ENCODE results near the gene TRPV3.
A peak's percentile ranks its signal among the peaks of the same experiment; 100 is the strongest.

Gene TRPV3

DNA sequence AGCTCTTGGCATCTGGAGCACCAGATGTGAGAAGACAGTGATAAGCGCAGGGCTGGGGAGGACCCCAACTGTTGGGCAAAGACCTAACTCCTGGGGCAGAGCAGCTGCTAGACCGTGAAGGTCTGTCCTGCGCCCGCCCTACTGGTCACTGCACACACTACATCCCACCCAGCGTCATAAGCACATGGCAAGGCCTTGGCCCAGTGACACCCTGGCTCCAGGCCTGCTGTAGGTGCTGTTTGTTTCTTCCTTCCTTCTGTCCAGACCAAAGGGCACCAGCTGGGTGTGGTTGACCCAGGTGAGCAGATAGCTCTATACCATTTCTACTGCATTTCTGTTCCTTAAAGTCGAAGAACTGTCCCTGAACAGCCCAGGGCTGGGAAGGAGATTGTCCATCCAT is 6.4 kb downstream of the TRPV3 start (continued):
- TF ChIP-seq ZNF2 (tag by site-specific recombination; IDR thresholded peaks at IDR 0.05) (no peak), ZNF423 (tag by site-specific recombination; IDR thresholded peaks at IDR 0.05) (no peak)
- TF ChIP-seq, protein P1, sequence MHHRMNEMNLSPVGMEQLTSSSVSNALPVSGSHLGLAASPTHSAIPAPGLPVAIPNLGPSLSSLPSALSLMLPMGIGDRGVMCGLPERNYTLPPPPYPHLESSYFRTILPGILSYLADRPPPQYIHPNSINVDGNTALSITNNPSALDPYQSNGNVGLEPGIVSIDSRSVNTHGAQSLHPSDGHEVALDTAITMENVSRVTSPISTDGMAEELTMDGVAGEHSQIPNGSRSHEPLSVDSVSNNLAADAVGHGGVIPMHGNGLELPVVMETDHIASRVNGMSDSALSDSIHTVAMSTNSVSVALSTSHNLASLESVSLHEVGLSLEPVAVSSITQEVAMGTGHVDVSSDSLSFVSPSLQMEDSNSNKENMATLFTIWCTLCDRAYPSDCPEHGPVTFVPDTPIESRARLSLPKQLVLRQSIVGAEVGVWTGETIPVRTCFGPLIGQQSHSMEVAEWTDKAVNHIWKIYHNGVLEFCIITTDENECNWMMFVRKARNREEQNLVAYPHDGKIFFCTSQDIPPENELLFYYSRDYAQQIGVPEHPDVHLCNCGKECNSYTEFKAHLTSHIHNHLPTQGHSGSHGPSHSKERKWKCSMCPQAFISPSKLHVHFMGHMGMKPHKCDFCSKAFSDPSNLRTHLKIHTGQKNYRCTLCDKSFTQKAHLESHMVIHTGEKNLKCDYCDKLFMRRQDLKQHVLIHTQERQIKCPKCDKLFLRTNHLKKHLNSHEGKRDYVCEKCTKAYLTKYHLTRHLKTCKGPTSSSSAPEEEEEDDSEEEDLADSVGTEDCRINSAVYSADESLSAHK (tag by site-specific recombination; IDR thresholded peaks at IDR 0.05): no peak
- TF ChIP-seq, protein P2, sequence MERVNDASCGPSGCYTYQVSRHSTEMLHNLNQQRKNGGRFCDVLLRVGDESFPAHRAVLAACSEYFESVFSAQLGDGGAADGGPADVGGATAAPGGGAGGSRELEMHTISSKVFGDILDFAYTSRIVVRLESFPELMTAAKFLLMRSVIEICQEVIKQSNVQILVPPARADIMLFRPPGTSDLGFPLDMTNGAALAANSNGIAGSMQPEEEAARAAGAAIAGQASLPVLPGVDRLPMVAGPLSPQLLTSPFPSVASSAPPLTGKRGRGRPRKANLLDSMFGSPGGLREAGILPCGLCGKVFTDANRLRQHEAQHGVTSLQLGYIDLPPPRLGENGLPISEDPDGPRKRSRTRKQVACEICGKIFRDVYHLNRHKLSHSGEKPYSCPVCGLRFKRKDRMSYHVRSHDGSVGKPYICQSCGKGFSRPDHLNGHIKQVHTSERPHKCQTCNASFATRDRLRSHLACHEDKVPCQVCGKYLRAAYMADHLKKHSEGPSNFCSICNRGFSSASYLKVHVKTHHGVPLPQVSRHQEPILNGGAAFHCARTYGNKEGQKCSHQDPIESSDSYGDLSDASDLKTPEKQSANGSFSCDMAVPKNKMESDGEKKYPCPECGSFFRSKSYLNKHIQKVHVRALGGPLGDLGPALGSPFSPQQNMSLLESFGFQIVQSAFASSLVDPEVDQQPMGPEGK (tag by site-specific recombination; IDR thresholded peaks at IDR 0.05): no peak
- TF ChIP-seq, protein P3, sequence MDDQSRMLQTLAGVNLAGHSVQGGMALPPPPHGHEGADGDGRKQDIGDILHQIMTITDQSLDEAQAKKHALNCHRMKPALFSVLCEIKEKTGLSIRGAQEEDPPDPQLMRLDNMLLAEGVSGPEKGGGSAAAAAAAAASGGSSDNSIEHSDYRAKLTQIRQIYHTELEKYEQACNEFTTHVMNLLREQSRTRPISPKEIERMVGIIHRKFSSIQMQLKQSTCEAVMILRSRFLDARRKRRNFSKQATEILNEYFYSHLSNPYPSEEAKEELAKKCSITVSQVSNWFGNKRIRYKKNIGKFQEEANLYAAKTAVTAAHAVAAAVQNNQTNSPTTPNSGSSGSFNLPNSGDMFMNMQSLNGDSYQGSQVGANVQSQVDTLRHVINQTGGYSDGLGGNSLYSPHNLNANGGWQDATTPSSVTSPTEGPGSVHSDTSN (CRISPR knock-in tag; IDR thresholded peaks at IDR 0.05): no peak
- TF ChIP-seq, protein P4, sequence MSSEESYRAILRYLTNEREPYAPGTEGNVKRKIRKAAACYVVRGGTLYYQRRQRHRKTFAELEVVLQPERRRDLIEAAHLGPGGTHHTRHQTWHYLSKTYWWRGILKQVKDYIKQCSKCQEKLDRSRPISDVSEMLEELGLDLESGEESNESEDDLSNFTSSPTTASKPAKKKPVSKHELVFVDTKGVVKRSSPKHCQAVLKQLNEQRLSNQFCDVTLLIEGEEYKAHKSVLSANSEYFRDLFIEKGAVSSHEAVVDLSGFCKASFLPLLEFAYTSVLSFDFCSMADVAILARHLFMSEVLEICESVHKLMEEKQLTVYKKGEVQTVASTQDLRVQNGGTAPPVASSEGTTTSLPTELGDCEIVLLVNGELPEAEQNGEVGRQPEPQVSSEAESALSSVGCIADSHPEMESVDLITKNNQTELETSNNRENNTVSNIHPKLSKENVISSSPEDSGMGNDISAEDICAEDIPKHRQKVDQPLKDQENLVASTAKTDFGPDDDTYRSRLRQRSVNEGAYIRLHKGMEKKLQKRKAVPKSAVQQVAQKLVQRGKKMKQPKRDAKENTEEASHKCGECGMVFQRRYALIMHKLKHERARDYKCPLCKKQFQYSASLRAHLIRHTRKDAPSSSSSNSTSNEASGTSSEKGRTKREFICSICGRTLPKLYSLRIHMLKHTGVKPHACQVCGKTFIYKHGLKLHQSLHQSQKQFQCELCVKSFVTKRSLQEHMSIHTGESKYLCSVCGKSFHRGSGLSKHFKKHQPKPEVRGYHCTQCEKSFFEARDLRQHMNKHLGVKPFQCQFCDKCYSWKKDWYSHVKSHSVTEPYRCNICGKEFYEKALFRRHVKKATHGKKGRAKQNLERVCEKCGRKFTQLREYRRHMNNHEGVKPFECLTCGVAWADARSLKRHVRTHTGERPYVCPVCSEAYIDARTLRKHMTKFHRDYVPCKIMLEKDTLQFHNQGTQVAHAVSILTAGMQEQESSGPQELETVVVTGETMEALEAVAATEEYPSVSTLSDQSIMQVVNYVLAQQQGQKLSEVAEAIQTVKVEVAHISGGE (tag by site-specific recombination; conservative IDR thresholded peaks at IDR 0.05; ENCODE audit: low read depth): no peak
- TF ChIP-seq, protein P5, sequence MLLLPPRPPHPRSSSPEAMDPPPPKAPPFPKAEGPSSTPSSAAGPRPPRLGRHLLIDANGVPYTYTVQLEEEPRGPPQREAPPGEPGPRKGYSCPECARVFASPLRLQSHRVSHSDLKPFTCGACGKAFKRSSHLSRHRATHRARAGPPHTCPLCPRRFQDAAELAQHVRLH (tag by site-specific recombination; IDR thresholded peaks at IDR 0.05): no peak

DNA sequence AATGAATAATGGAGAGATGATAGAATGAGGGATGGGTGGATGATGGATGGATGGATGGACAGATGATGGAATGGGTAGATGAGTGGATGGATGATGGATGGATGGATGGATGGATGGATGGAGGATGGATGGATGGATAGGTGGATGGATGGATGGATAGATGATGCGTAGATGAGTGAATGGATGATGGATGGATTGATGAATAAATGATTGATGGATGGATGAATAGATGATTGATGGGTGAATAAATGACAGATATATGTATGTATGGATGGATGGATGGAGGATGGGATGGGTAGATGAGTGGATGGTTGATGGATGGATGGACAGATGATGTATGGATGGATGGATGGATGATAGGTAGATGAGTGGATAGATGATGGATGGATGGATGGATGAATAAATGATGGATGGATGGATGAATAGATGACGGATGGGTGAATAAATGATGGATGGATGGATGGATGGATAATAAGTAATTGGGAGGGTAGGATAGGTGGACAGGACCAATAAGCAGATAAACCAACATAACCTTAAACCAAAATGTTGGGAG is 7.9 kb downstream of the TRPV3 start:
- CTCF ChIA-PET: interaction anchor here (1.0 kb wide), 1 partner anchor 13 kb away, joined by 3 read pairs; no protein-coding TSS in a partner anchor
- H3K9me3 ChIP-seq (ENCODE audit: control insufficient read depth, insufficient read depth, low read depth, low read length): no peaks in the 10 kb centered on the region
- TF ChIP-seq ZNF560 (tag by site-specific recombination; IDR thresholded peaks at IDR 0.05; ENCODE audit: borderline replicate concordance) (no peak), REPIN1 (tag by site-specific recombination; IDR thresholded peaks at IDR 0.05; ENCODE audit: low read depth) (no peak), ZNF366 (tag by site-specific recombination; conservative IDR thresholded peaks at IDR 0.05) (peak; percentile 99), KLF16 (tag by site-specific recombination; IDR thresholded peaks at IDR 0.05) (no peak), ZNF629 (tag by site-specific recombination; IDR thresholded peaks at IDR 0.05) (no peak), HOXA7 (CRISPR knock-in tag; IDR thresholded peaks at IDR 0.05; ENCODE audit: borderline replicate concordance) (no peak), ZNF266 (tag by site-specific recombination; IDR thresholded peaks at IDR 0.05; ENCODE audit: low read depth) (no peak), ZNF140 (tag by site-specific recombination; IDR thresholded peaks at IDR 0.05) (no peak), ZBTB17 (tag by site-specific recombination; IDR thresholded peaks at IDR 0.05) (peak; percentile 100), MZF1 (tag by site-specific recombination; IDR thresholded peaks at IDR 0.05; ENCODE audit: borderline replicate concordance) (no peak), ZNF621 (tag by site-specific recombination; IDR thresholded peaks at IDR 0.05) (no peak), ZSCAN30 (tag by site-specific recombination; IDR thresholded peaks at IDR 0.05) (no peak), SCRT2 (tag by site-specific recombination; IDR thresholded peaks at IDR 0.05) (no peak), ZNF248 (tag by site-specific recombination; IDR thresholded peaks at IDR 0.05) (0 out of 2 replicates have a peak, but pooled peaks have one; percentile 57)
- TF ChIP-seq, protein P6, sequence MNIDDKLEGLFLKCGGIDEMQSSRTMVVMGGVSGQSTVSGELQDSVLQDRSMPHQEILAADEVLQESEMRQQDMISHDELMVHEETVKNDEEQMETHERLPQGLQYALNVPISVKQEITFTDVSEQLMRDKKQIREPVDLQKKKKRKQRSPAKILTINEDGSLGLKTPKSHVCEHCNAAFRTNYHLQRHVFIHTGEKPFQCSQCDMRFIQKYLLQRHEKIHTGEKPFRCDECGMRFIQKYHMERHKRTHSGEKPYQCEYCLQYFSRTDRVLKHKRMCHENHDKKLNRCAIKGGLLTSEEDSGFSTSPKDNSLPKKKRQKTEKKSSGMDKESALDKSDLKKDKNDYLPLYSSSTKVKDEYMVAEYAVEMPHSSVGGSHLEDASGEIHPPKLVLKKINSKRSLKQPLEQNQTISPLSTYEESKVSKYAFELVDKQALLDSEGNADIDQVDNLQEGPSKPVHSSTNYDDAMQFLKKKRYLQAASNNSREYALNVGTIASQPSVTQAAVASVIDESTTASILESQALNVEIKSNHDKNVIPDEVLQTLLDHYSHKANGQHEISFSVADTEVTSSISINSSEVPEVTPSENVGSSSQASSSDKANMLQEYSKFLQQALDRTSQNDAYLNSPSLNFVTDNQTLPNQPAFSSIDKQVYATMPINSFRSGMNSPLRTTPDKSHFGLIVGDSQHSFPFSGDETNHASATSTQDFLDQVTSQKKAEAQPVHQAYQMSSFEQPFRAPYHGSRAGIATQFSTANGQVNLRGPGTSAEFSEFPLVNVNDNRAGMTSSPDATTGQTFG (tag by site-specific recombination; IDR thresholded peaks at IDR 0.05; ENCODE audit: borderline replicate concordance): 0 out of 2 replicates have a peak, but pooled peaks have one; percentile 29
- TF ChIP-seq, protein P7, sequence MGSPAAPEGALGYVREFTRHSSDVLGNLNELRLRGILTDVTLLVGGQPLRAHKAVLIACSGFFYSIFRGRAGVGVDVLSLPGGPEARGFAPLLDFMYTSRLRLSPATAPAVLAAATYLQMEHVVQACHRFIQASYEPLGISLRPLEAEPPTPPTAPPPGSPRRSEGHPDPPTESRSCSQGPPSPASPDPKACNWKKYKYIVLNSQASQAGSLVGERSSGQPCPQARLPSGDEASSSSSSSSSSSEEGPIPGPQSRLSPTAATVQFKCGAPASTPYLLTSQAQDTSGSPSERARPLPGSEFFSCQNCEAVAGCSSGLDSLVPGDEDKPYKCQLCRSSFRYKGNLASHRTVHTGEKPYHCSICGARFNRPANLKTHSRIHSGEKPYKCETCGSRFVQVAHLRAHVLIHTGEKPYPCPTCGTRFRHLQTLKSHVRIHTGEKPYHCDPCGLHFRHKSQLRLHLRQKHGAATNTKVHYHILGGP (tag by site-specific recombination; IDR thresholded peaks at IDR 0.05): no peak

More for the DNA sequence above, 7.9 kb downstream of the TRPV3 start:
- H3K36me3 ChIP-seq (ENCODE audit: control insufficient read depth in 2 of 2, insufficient read depth in 1 of 2, low read length in 2 of 2): no peaks in the 10 kb centered on the region
- POLR2A ChIA-PET: no interaction called here
- no peak overlapping the region for H3K27ac ChIP-seq (ENCODE audit: extremely low read depth, low read depth, low read length)
- no peak overlapping the region for H3K4me3 ChIP-seq (ENCODE audit: low read depth, low read length)
- H3K4me1 ChIP-seq (ENCODE audit: control insufficient read depth, insufficient read depth, low read length): no peaks in the 10 kb centered on the region

All from HEK293 (cell line).